ENCODE results near the gene CDH12. TPM values are rescaled to one million over a fixed set of nuclear protein-coding genes. Genes with fewer than 3 reads are reported as not detected.

The CDH12 gene
- total and polyA plus RNA-seq, 7 donors, result 0.04 TPM; not detected in 6

DNA sequence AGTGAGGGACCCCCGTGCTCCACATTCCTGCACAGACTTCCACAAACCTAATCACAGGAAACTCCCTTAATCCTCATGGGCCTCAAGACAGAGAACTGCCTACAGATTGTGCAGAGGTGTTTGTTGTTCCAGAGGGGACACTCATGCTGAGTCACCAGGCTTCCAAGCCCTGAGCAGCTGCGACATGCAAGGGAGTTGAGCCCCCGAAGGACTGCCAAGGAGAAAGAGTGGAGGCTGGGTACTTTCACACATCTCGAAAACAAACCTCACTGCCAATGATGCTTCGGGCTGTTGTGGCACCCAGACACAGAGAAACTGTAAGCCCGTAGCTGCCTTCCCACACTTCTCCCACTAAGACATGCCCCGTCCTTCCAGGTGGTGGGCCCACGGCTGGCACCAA, 480.8 kb downstream of the CDH12 start:
- Histone ChIP-seq H3K4me3 (no peak overlapping the region), H3K27me3 (no peaks in the 10 kb centered on the region), H3K36me3 (no peaks in the 10 kb centered on the region), H3K4me1 (no peaks in the 10 kb centered on the region), H3K9me3 (no peaks in the 10 kb centered on the region), H3K27ac (no peak overlapping the region)
- 67 to 76% methylated on average over 8 of the region's 8 CpGs for WGBS, 2 donors
- no peak for DNase-seq
- no peak for TF ChIP-seq POLR2A (IDR thresholded peaks at IDR 0.05)
- TF ChIP-seq POLR2AphosphoS5 (IDR thresholded peaks at IDR 0.05), result no peak
- no peak for TF ChIP-seq EP300 (IDR thresholded peaks at IDR 0.05)
- TF ChIP-seq, protein P1, sequence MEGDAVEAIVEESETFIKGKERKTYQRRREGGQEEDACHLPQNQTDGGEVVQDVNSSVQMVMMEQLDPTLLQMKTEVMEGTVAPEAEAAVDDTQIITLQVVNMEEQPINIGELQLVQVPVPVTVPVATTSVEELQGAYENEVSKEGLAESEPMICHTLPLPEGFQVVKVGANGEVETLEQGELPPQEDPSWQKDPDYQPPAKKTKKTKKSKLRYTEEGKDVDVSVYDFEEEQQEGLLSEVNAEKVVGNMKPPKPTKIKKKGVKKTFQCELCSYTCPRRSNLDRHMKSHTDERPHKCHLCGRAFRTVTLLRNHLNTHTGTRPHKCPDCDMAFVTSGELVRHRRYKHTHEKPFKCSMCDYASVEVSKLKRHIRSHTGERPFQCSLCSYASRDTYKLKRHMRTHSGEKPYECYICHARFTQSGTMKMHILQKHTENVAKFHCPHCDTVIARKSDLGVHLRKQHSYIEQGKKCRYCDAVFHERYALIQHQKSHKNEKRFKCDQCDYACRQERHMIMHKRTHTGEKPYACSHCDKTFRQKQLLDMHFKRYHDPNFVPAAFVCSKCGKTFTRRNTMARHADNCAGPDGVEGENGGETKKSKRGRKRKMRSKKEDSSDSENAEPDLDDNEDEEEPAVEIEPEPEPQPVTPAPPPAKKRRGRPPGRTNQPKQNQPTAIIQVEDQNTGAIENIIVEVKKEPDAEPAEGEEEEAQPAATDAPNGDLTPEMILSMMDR (IDR thresholded peaks at IDR 0.05), result no peak
- intact Hi-C loops (cut with DNase I), result no loop called here

DNA sequence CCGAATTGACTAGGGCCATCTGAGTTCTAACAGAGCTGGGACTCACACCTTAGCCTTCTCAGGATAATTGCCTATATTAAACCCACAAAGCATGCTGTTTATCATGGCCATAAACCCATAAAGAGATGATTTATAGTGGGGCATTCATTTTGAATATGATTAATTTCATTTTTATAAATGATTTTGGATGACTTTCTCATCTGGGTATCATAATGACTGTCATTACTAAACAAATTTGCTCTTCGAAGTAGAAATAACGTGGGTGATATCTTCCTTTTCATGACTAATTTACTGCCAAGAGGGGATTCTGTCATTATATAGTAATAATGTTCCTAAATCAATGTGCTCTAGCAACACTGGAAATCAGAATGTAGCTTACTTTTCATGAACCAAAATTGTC, 498.2 kb downstream of the CDH12 start:
- no peaks in the 10 kb centered on the region for H3K9me3 ChIP-seq
- WGBS, 2 donors, result 56 to 71% methylated on average over 3 of the region's 3 CpGs
- no peak overlapping the region for H3K4me3 ChIP-seq
- no peak for TF ChIP-seq POLR2AphosphoS5 (IDR thresholded peaks at IDR 0.05)
- no peak for TF ChIP-seq POLR2A (IDR thresholded peaks at IDR 0.05)
- TF ChIP-seq, protein P1 (IDR thresholded peaks at IDR 0.05), result no peak
- TF ChIP-seq EP300 (IDR thresholded peaks at IDR 0.05), result no peak
- DNase-seq, result no peak
- intact Hi-C loops (cut with DNase I), result no loop called here
- H3K27me3 ChIP-seq, result no peaks in the 10 kb centered on the region
- H3K36me3 ChIP-seq, result no peaks in the 10 kb centered on the region
- no peak overlapping the region for H3K27ac ChIP-seq
- no peaks in the 10 kb centered on the region for H3K4me1 ChIP-seq

DNA sequence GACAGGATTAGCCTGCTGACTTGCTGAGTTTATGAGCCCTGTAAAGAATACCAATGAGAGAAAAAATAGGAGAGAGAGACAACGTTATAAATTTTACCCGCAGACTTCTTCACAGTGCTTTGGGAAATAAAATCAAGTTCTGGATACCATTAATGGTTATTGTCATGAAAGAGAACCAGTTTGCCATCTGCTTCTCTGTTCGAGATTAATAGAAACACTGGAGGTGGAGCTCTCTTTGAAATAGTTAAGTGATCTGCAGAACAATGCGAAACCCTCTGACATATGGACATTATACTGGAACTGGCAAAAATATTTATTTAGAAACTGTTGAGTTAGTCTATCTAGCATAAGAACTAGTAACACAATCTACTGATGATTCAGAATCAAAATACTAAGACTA, 500.7 kb downstream of the CDH12 start:
- no peak for TF ChIP-seq POLR2AphosphoS5 (IDR thresholded peaks at IDR 0.05)
- TF ChIP-seq POLR2A (IDR thresholded peaks at IDR 0.05), result no peak
- TF ChIP-seq, protein P1 (IDR thresholded peaks at IDR 0.05), result no peak
- TF ChIP-seq EP300 (IDR thresholded peaks at IDR 0.05), result no peak
- Histone ChIP-seq H3K27me3 (no peaks in the 10 kb centered on the region), H3K36me3 (no peaks in the 10 kb centered on the region), H3K27ac (no peak overlapping the region), H3K9me3 (no peaks in the 10 kb centered on the region), H3K4me3 (no peak overlapping the region), H3K4me1 (no peaks in the 10 kb centered on the region)
- WGBS, 2 donors, result 72 to 77% methylated on average over 4 of the region's 4 CpGs
- intact Hi-C loops (cut with DNase I), result no loop called here
- no peak for DNase-seq

DNA sequence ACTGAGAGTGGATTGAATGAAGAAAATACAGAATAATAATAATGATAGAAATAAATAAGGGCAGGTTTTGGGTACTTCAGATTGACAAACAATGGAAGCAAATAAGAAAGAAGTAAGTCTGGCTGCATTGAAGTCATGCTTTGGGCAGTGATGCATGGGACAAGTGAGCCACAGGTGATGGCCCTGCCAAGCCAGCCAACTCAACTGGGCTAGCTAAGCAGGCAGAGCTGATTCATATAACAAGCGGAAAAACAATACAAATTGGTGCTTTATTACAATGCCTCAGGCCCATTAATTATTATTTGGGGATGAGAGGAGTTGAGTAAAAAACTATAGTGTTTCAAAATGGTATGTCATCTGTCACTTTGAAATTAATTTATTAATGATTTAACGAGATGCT, 502.0 kb downstream of the CDH12 start:
- 45 to 66% methylated on average over 2 of the region's 2 CpGs for WGBS, 2 donors
- no peak for DNase-seq

DNA sequence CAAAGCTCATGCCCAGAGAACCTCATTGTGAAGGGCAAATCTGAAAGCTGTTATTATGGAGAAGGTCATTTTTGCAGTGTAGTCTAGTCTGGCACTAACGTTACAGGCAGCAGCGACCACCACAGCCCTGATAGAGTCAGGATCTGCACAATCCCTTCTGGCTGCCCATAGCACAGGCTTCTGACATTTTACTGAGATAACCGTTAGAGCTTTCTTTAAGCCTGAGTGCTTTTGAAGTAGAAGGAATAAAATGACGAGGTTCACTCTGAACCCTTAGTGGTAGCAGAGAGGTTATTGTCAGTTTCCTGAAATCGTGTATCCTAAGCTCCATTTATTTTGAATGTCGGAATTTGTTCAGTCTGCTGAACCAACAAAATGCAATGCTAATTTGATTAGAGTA, 505.1 kb downstream of the CDH12 start:
- 72 to 81% methylated on average over 6 of the region's 6 CpGs for WGBS, 2 donors
- no peaks in the 10 kb centered on the region for H3K27me3 ChIP-seq
- intact Hi-C loops (cut with DNase I), result no loop called here
- H3K36me3 ChIP-seq, result no peaks in the 10 kb centered on the region
- H3K4me3 ChIP-seq, result no peak overlapping the region
- TF ChIP-seq, protein P1 (IDR thresholded peaks at IDR 0.05), result no peak
- TF ChIP-seq POLR2AphosphoS5 (IDR thresholded peaks at IDR 0.05) (no peak), EP300 (IDR thresholded peaks at IDR 0.05) (no peak), POLR2A (IDR thresholded peaks at IDR 0.05) (no peak)
- no peaks in the 10 kb centered on the region for H3K9me3 ChIP-seq
- no peaks in the 10 kb centered on the region for H3K4me1 ChIP-seq
- no peak overlapping the region for H3K27ac ChIP-seq
- no peak for DNase-seq

More for the DNA sequence above, 502.0 kb downstream of the CDH12 start:
- Histone ChIP-seq H3K27ac (no peak overlapping the region), H3K36me3 (no peaks in the 10 kb centered on the region), H3K9me3 (no peaks in the 10 kb centered on the region), H3K27me3 (no peaks in the 10 kb centered on the region), H3K4me1 (no peaks in the 10 kb centered on the region), H3K4me3 (no peak overlapping the region)
- intact Hi-C loops (cut with DNase I), result no loop called here
- TF ChIP-seq POLR2A (IDR thresholded peaks at IDR 0.05), result no peak
- TF ChIP-seq POLR2AphosphoS5 (IDR thresholded peaks at IDR 0.05), result no peak
- TF ChIP-seq, protein P1 (IDR thresholded peaks at IDR 0.05), result no peak
- TF ChIP-seq EP300 (IDR thresholded peaks at IDR 0.05), result no peak
